ENCODE results near the gene SPTLC1. TPM values are rescaled to one million over a fixed set of nuclear protein-coding genes. Genes with fewer than 3 reads are reported as not detected.

The SPTLC1 gene
- total RNA-seq, 1 experiment from 2014 or later, result 42.1 TPM

DNA sequence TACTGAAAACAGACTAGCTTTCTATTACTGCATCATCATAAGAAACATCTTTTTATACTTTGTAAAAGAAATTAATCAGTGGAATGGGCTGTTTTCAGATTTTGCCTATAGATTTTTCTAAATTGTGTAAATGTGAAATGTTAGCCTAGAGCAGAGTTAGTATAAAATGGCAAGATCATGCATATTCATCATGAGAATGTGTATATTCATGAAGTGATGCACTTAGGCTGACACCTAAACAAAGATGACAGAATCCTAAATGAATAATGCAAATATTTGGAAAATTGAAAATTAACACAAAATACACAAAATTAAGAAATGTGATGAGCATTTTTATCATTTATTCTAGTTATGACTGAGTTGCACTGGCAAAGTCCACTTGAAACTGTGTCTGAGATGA is 57.2 kb downstream of the SPTLC1 start:
- DNase-seq, result no peak
- H3K27me3 ChIP-seq, result no peaks in the 10 kb centered on the region; the same call in 1 of the 2 replicates
- peaks cover 19% of the 10 kb centered on the region for H3K9me3 ChIP-seq
- peaks cover 66% of the 10 kb centered on the region for H3K36me3 ChIP-seq
- H3K4me3 ChIP-seq, result no peak overlapping the region

DNA sequence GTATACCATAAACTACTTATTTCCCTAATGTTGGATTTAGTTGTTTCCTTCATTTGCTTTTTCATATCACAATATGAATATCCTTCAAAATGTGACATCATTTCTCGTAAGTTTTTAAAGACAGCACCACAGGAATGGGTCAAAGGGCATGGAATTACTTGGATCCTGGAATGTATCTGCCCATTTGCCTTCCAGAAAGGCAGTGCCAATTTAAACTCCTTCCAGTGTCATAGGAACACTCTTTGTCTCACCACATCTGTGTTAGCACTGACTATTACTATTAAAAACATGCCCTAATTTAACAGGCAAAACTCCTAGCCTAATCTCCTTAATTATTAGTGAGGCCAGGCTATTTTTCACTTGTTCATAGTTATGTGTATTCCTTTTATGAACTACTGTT is 58.0 kb downstream of the SPTLC1 start:
- no peak for DNase-seq
- H3K4me3 ChIP-seq, result no peak overlapping the region
- H3K36me3 ChIP-seq, result peaks cover 61% of the 10 kb centered on the region
- no peaks in the 10 kb centered on the region; the same call in 1 of the 2 replicates for H3K27me3 ChIP-seq
- peaks cover 13% of the 10 kb centered on the region for H3K9me3 ChIP-seq

DNA sequence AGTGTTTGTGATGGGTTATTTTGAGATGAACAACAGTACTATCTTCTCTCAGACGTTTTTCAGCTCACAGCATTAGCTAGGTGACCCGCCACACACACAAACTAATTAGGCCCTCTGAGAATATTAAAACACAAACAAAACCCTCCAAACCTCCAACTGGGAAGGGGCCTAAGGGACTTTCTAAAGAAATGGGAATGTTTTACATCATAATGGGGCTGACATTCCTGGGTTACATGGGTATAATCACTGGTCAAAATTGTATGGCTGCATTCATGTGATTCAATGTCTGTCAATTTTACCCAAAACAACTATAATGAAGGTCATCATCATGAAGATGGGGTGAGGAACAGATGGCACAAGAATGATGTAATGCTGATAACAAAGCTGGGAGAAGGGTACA is 59.6 kb downstream of the SPTLC1 start:
- H3K36me3 ChIP-seq, result peaks cover 60% of the 10 kb centered on the region
- H3K9me3 ChIP-seq, result no peaks in the 10 kb centered on the region
- no peak overlapping the region for H3K4me3 ChIP-seq
- H3K27me3 ChIP-seq, result no peaks in the 10 kb centered on the region; the same call in 1 of the 2 replicates
- DNase-seq, result no peak

DNA sequence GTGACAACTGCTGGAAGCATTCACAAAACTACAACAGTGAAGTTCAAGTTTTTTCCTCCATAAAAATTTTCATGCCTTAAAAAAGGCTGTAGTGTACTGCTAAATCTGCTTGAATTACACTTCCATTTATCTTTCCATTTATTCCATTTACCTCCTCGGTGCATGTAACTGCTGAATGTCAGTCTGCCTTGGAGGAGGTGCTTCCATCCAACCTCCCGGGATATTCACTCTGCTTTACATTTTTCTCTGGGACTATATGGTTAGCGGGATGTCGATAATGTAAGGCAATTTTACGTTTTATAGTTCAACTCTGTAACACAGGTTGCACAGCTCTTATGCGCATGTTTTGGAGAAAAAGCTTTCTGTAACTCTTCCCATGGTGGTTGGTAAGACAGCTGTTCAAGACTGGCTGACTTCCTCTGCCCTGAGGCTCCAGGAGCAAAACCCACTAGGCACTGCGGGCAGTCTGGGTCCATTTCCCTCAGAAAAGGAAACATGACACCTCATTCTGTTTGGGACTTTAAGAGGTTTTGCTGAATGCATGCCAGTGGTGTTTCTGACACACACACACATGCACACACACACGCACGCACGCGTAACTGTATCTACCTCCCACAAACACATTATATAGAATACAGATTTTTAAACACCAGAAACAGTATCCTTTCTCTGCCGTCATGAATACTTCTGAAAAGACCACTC is 66.1 kb downstream of the SPTLC1 start:
- DNase-seq, result no peak
- H3K36me3 ChIP-seq, result peaks cover 79% of the 10 kb centered on the region
- H3K4me3 ChIP-seq, result no peak overlapping the region
- no peaks in the 10 kb centered on the region for H3K27me3 ChIP-seq
- H3K9me3 ChIP-seq, result no peaks in the 10 kb centered on the region

DNA sequence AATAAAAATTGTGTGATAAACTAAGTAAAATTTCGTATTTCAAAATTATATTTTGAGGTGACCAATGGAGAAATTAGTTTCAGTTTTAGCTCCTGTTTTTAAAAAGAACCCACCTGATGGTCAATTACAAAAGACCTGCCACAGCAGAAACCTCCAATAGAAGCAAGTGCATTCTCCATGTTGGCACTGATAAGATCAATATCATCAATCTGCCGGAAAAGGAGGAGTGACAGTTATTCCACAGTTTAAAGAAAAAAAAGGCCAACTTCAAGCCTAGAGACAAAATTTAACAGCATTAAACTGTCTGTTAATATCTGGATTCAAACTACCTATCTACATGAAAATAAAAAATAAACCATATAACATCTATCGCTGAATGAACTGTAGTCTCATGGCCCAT is 67.7 kb downstream of the SPTLC1 start:
- peaks cover 79% of the 10 kb centered on the region for H3K36me3 ChIP-seq
- no peaks in the 10 kb centered on the region for H3K27me3 ChIP-seq
- no peak overlapping the region for H3K4me3 ChIP-seq
- DNase-seq, result no peak
- no peaks in the 10 kb centered on the region; the same call in 1 of the 2 replicates for H3K9me3 ChIP-seq

DNA sequence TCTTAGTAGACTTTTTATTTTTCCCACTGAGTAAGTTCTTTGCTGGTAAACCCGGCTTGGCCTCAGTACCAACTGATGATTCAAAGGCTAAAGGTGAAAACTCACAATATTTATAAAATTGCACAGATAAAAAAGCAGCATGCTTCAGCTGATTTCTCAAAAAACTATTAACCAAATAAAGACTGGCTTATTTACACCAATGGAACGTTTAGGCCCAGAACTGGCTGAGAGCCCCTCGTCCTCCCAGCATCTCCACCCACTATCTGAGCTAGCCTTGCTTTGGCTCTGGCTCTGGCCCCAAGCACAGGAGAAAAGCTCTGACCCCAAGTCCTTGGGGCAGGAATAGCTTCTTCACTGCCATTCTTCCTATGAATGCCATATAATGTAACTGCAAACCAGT is 68.5 kb downstream of the SPTLC1 start:
- no peak for DNase-seq
- Histone ChIP-seq H3K27me3 (no peaks in the 10 kb centered on the region), H3K36me3 (peaks cover 82% of the 10 kb centered on the region)

DNA sequence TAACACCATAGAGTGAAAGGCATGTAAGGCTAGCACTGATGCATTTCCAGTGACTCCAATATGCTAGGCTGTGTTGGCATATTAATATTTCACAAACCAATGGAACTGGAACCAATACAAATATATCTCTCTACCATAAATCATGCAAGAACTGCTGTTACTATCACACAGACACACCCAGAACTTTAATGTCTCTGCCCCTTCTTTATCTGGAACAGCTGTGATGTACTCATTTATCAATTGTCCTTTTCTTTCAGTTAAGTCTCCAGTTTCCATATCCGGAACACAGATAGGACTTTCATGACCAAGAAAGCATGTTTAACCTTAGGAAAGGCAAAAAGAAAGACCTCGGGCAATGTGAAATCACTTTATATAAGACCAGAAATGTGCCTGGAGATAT is 70.3 kb downstream of the SPTLC1 start:
- no peak for DNase-seq
- Histone ChIP-seq H3K36me3 (peaks cover 77% of the 10 kb centered on the region), H3K27me3 (no peaks in the 10 kb centered on the region)

More for the DNA sequence above, 68.5 kb downstream of the SPTLC1 start:
- no peak overlapping the region for H3K4me3 ChIP-seq
- peaks cover 1% of the 10 kb centered on the region; the same call in 1 of the 2 replicates for H3K9me3 ChIP-seq

DNA sequence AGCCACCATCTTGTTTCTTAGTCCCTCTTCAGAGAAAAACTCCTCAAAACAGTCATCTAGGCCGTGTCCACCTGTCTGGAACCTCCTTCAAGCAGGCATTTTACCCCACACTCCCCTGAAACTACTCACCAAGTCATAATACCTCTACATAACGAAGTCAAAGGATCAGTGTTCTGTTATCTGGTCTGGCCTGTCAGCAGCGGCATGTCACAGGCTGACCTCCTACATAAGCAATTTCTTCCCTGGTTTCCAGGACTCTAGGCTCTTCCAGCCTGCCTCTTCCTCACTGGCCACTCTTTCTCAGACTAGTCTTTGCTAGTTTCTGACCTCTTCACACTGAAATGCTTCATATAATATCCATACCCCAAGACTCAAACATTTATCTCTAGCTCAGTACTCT is 72.2 kb downstream of the SPTLC1 start:
- Histone ChIP-seq H3K9me3 (peaks cover 4% of the 10 kb centered on the region), H3K36me3 (peaks cover 67% of the 10 kb centered on the region), H3K4me3 (no peak overlapping the region), H3K27me3 (no peaks in the 10 kb centered on the region)
- no peak for DNase-seq

More for the DNA sequence above, 70.3 kb downstream of the SPTLC1 start:
- peaks cover 4% of the 10 kb centered on the region for H3K9me3 ChIP-seq
- no peak overlapping the region for H3K4me3 ChIP-seq

DNA sequence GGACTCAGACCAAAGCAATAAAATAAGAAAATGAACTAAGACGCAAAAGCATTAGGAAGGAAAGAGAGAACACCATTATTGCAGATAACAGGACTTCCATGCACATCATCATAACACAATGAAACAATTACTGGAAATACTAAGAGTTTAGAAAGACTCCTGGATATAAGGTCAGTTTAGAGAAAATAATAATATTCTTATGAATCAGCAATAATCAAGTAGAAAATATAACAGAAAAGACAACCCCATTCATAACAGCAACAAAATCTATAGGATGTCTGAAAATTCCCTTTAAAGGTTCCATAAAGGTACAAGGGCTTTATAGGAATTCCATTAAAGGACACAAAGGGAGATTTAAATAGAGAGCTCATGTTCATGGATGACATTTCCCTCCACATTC is 73.0 kb downstream of the SPTLC1 start:
- Histone ChIP-seq H3K4me3 (no peak overlapping the region), H3K27me3 (no peaks in the 10 kb centered on the region), H3K9me3 (peaks cover 4% of the 10 kb centered on the region), H3K36me3 (peaks cover 60% of the 10 kb centered on the region)
- DNase-seq, result no peak

DNA sequence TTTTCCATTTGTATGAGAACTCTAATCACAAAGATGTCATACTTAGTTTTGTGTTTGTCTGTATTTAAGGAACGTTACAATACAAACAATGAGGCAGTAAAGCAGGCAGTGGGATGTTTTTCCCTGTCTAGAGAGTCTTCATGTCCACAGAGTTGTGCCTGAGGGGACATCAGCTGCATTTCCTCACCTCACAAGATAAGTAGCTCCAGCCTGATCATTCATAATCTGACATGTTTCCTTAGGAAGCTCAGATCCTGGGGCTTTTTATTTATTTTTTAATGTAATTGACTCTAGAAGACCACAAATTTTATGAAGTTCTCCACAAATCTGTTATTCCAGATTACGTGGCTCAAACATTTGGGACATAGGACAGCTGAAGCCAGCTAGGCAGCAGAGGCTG is 78.5 kb downstream of the SPTLC1 start:
- H3K36me3 ChIP-seq, result peaks cover 26% of the 10 kb centered on the region
- no peaks in the 10 kb centered on the region for H3K27me3 ChIP-seq
- H3K9me3 ChIP-seq, result peaks cover 4% of the 10 kb centered on the region
- H3K4me3 ChIP-seq, result no peak overlapping the region
- no peak for DNase-seq

DNA sequence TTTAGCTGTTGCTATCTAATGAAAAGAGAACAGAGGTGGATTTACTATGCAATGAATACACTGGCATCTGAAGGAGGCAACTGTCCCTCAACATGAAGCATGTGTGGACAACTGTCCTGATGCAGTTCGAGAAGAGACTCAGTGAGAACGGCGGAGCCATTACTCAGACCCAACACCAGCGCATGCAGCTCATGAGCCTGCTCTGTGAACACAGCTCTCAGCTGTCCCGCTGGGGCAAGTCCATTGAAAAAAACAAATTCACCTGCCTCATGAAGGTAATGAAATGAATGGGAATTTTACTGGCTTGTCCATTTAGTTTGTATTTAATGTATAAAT is 78.8 kb downstream of the SPTLC1 start:
- Histone ChIP-seq H3K36me3 (peaks cover 23% of the 10 kb centered on the region), H3K4me3 (no peak overlapping the region)
- DNase-seq, result no peak

DNA sequence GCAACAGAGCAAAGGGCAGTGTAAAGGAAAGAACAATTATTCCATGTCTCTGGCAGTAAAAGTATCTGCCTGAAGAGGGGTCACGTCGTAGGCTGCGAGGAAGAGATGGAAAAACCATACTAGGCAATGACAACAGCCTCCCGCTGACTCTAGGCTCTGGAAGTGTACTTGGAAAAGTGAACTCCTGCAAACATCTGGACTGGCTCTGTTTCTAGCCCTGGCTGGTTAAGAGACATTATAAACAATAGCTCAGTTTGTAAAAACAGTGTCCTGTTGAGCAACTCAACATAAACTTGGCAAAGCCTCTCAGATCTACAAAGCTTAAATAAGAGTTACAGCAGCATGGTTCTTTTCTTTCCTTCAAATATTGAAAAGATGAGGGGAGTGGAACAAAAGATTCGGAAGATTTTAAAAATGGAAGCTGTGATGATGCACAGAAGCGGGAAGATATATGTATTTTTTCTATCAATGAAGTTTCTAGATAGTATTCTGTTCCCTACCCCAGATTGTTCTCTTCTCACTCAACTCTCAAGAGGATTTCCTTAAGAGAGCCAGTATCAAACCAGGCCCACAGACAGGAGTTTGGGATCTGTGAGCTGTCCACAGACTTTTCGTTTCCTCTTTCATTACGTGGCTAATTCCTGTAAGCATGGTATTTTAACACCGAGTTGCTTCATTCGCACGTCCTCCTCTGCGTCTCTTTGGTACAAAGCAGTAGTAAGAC is 79.4 kb downstream of the SPTLC1 start:
- H3K4me3 ChIP-seq, result no peak overlapping the region
- H3K27me3 ChIP-seq, result no peaks in the 10 kb centered on the region
- peak; percentile 67 for DNase-seq
- H3K36me3 ChIP-seq, result peaks cover 23% of the 10 kb centered on the region
- H3K9me3 ChIP-seq, result no peaks in the 10 kb centered on the region

More for the DNA sequence above, 78.8 kb downstream of the SPTLC1 start:
- H3K27me3 ChIP-seq, result no peaks in the 10 kb centered on the region
- peaks cover under 1% of the 10 kb centered on the region; the same call in 1 of the 2 replicates for H3K9me3 ChIP-seq

DNA sequence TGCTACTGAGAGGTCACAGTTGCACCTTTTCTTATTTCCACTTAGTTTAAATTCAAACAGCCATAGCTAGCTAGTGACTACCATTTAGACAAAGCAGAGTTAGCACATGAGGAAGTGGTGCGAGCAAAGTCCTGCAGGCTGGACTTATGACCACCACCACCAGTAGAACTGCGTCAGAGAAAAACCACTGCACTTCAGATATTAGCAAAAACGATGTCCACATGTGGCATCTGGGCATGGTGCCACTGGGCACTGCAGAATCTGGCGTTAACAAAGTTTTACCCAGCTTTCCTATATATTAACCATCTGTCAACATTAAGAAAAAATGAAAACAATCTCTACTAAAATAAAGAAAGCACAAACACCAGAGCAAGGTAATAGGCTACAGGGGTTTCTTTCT is 80.1 kb downstream of the SPTLC1 start:
- no peak overlapping the region for H3K4me3 ChIP-seq

DNA sequence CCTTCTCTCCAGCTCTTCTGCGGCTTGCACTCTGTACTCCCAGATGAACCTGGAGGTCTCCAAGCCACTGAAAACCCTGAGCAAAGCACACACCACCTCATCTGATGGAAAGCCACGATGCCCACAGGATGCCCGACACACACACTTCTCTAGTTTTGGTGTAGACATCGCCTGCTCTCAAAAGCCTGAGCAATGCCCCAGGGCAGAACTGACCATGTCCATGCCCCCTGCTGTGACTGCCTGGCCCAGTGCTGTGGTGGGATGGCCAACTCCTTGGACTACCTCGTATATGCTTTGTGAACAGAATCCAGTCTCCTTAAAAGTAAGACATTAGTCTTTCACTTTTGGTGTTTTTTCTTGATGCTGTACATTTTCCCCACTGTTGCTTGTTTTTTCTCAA is 81.2 kb downstream of the SPTLC1 start:
- H3K36me3 ChIP-seq, result peaks cover 19% of the 10 kb centered on the region
- H3K9me3 ChIP-seq, result no peaks in the 10 kb centered on the region
- H3K27me3 ChIP-seq, result no peaks in the 10 kb centered on the region
- no peak for DNase-seq
- H3K4me3 ChIP-seq, result no peak overlapping the region

More for the DNA sequence above, 80.1 kb downstream of the SPTLC1 start:
- no peaks in the 10 kb centered on the region for H3K27me3 ChIP-seq
- no peaks in the 10 kb centered on the region for H3K9me3 ChIP-seq
- H3K36me3 ChIP-seq, result peaks cover 23% of the 10 kb centered on the region
- no peak for DNase-seq

DNA sequence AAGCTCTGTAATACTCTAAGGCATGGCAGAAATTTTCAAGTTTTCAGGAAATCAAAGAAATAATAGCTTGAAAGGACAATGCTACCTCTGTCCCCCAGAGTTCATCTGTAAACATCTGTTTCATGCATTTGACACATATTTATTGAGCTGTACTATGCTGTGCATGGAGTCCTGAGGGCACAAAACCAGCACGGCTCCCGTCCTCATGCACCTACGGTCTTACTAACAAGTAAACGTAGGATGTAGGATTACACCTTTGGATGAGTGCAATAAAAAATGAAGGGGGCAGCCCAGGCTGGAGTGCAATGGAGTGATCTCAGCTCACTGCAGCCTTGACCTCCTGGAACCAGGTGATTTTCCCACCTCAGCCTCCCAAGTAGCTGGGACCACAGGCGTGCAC is 81.9 kb downstream of the SPTLC1 start:
- H3K36me3 ChIP-seq, result peaks cover 19% of the 10 kb centered on the region

DNA sequence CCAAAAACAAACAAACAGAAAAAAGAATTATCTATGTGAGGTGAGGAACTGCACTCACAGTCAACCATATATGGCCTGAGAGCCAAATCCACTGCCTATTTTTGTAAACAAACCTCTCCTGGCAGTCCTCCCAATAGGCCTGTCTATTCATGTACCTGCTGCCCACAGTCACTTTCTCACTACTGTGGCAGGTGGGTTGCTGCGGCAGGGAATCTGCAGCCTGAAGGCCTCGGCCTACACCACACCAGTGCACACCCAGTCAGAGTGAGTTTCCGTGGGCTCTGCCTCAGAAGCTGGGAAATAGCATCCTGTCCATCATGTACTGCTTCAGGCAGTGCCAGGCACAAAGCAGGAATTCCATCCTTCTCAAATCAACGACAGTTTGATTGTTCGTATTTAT is 82.3 kb downstream of the SPTLC1 start:
- peaks cover 19% of the 10 kb centered on the region for H3K36me3 ChIP-seq
- no peaks in the 10 kb centered on the region for H3K9me3 ChIP-seq
- DNase-seq, result no peak
- H3K4me3 ChIP-seq, result no peak overlapping the region
- H3K27me3 ChIP-seq, result no peaks in the 10 kb centered on the region

More for the DNA sequence above, 81.9 kb downstream of the SPTLC1 start:
- Histone ChIP-seq H3K4me3 (no peak overlapping the region), H3K27me3 (no peaks in the 10 kb centered on the region), H3K9me3 (no peaks in the 10 kb centered on the region)
- DNase-seq, result no peak

DNA sequence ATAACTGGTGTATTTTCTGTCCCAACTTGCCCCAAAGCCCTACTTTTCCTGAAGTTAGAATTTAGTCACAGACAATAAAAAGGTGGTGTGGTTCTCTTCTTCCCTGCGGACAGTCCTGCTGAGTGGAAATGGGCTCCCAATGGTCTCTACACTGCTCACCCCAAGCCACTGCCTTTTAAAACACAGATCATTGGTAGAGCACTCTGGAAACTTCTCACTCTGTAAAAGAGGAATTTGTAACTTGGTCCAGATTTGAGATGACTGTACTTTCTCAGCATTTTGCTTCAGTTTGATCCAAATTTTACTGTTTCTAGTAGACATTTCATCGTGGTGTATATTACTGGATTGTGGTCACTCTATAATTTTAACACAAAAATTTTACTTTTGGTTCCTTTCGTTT is 84.8 kb downstream of the SPTLC1 start:
- DNase-seq, result no peak
- H3K36me3 ChIP-seq, result peaks cover 12% of the 10 kb centered on the region

DNA sequence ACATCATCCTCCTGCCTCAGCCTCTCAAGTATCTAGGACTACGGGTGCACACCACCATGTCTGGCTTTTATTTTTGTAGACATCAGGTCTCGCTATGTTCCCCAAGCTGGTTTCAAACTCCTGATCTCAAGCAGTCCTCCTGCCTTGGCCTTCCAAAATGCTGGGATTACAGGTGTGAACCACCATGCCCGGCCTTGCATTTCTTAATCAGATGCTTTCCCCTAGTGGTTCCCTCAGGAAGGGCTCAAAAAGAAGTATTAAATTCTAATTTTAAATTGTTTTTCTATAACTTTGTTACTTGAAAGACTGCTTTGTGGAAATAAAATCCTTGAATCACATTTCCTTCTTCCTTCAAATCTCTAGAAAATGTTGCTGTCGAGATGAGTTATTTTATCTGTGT is 85.7 kb downstream of the SPTLC1 start:
- DNase-seq, result no peak
- H3K36me3 ChIP-seq, result peaks cover 12% of the 10 kb centered on the region
- no peak overlapping the region for H3K4me3 ChIP-seq
- H3K27me3 ChIP-seq, result no peaks in the 10 kb centered on the region
- H3K9me3 ChIP-seq, result no peaks in the 10 kb centered on the region

More for the DNA sequence above, 84.8 kb downstream of the SPTLC1 start:
- no peak overlapping the region for H3K4me3 ChIP-seq
- no peaks in the 10 kb centered on the region for H3K9me3 ChIP-seq
- H3K27me3 ChIP-seq, result no peaks in the 10 kb centered on the region

All from MG63 (cell line).